PC-3 (cell line): ENCODE data around the gene DENND11.

Source experiments
- CTCF ChIP-seq: fragments of 300-600 bp; sonication (generic); conservative IDR thresholded peaks from 2 replicates; pipeline ENCODE4 v1.5.1; 2017; ENCODE audit warnings: antibody characterized with exemption, low read depth, mild to moderate bottlenecking, low read length
- EZH2 ChIP-seq: fragments of 300-600 bp; sonication (generic); IDR thresholded peaks from one replicate; pipeline ENCODE4 v1.6.1; 2017; ENCODE audit warnings: antibody characterized with exemption, mild to moderate bottlenecking, low read length; ENCODE audit not compliant: unreplicated experiment
- EZH2phosphoT487 ChIP-seq: fragments of 300-600 bp; sonication (generic); IDR thresholded peaks from 2 replicates; pipeline ENCODE4 v1.6.1; 2018; ENCODE audit warnings: mild to moderate bottlenecking, antibody characterized with exemption, low read length, borderline replicate concordance

GRCh38 chr7:141715018-141715417, 13.1 kb upstream of the DENND11 start:
- TF ChIP-seq EZH2, result no peak
- no peak for TF ChIP-seq CTCF
- TF ChIP-seq EZH2phosphoT487, result no peak
